Suprapubic skin (tissue), 4 donors: ENCODE results near the gene RNF215. TPM values are rescaled to one million over a fixed set of nuclear protein-coding genes. Genes with fewer than 3 reads are reported as not detected.

Source experiments
- DNase-seq, 2 donors: peaks; one replicate each; pipeline ENCODE4 v3.0.0-alpha.2; 2019; ENCODE audit warnings: low spot score in 2 of 2
- H3K27ac ChIP-seq: fragments of 200-600 bp; sonication (generic); one replicate; pipeline ENCODE4 v1.5.1; 2019
- H3K27me3 ChIP-seq: fragments of 200-600 bp; sonication (generic); one replicate; pipeline ENCODE4 v1.5.1; 2019
- H3K36me3 ChIP-seq: fragments of 200-600 bp; sonication (generic); one replicate; pipeline ENCODE4 v1.5.1; 2019
- H3K4me1 ChIP-seq: fragments of 200-600 bp; sonication (generic); one replicate; pipeline ENCODE4 v1.5.1; 2019
- H3K4me3 ChIP-seq: fragments of 200-600 bp; sonication (generic); one replicate; pipeline ENCODE4 v1.5.1; 2019; ENCODE audit warnings: mild to moderate bottlenecking
- H3K9me3 ChIP-seq: fragments of 200-600 bp; sonication (generic); one replicate; pipeline ENCODE4 v1.5.1; 2019
- CTCF ChIP-seq, 2 donors: fragments of 200-600 bp in 1 of 2; fragments of 450-650 bp in 1 of 2; sonication (generic) in 1 of 2; IDR thresholded peaks; one replicate each; pipeline ENCODE4 v1.5.1; 2016 to 2019; ENCODE audit warnings: antibody characterized with exemption in 2 of 2, mild to moderate bottlenecking in 1 of 2, moderate library complexity in 1 of 2
- EP300 ChIP-seq: sonication (generic); formaldehyde crosslinking; IDR thresholded peaks from one replicate; pipeline ENCODE4 v1.6.1; 2017; ENCODE audit warnings: antibody characterized with exemption
- POLR2A ChIP-seq, 2 donors: fragments of 450-650 bp; IDR thresholded peaks; one replicate each; pipeline ENCODE4 v1.6.1; 2017; ENCODE audit warnings: antibody characterized with exemption in 2 of 2, mild to moderate bottlenecking in 2 of 2, moderate library complexity in 2 of 2
- POLR2AphosphoS5 ChIP-seq, 3 donors: sonication (generic); formaldehyde crosslinking; IDR thresholded peaks; one replicate each; pipeline ENCODE4 v1.6.1; 2017; ENCODE audit warnings: antibody characterized with exemption in 3 of 3
- WGBS: methylation state at CpG from one replicate; pipeline ENCODE4 v1.1.5; 2018; 5-methylcytosine and 5-hydroxymethylcytosine counted together
- total RNA-seq, 4 donors: library from RNA; depleted of rRNA; stranded (reverse); fragments of >200 nt; gene quantifications; one replicate each; pipeline ENCODE4 v1.1.0, GENCODE V29; 2016

Gene RNF215
- total RNA-seq, 4 donors from 2014 or later: 6.3 to 15.5 (median 10.2) TPM

GRCh38 chr22:30396871-30397655 lies 9.9 kb upstream of the RNF215 start, which contains the start of gene SEC14L2:
Gene SEC14L2 (plus strand): TSS chr22:30397018. CDS start chr22:30397117, 99 bp downstream.
- WGBS: 0% methylated on average over 21 of the region's 56 CpGs
- H3K4me3 ChIP-seq: peak within 1 kb of the TSS; percentile 64
- peaks cover 38% of the 10 kb centered on the region for H3K4me1 ChIP-seq
- no peaks in the 10 kb centered on the region for H3K9me3 ChIP-seq
- H3K27me3 ChIP-seq: no peaks in the 10 kb centered on the region
- peak within 1 kb of the TSS; percentile 71 for H3K27ac ChIP-seq
- DNase-seq: peak; percentile 81 to 89
- no peak for TF ChIP-seq CTCF (IDR thresholded peaks at IDR 0.05)
- no peak for TF ChIP-seq EP300
- no peak for TF ChIP-seq POLR2A (IDR thresholded peaks at IDR 0.05)
- TF ChIP-seq POLR2AphosphoS5 (IDR thresholded peaks at IDR 0.05): no peak
- H3K36me3 ChIP-seq: no peaks in the 10 kb centered on the region

DNA sequence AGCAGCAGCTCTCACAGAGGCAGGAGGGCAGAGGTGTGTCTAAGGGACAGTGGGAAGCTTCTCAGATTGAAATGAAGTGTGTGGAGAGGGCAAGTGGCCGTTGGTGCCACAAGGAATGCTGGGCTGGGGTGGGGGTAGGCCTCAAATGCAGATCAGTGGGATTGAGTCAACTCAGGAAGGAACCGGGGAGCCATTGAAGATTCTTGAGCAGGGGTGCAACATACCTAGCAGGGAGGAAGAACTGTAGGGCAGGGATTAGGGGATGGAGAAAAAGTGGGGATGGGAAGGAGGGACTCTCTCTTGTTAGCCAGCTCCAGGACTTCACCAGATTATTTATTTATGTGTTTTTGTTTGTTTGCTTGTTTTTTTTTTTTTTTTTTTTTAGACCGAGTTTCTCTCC lies 6.7 kb upstream of the RNF215 start:
- Histone ChIP-seq H3K4me1 (peaks cover 24% of the 10 kb centered on the region), H3K36me3 (no peaks in the 10 kb centered on the region), H3K9me3 (no peaks in the 10 kb centered on the region), H3K27ac (no peak overlapping the region), H3K27me3 (no peaks in the 10 kb centered on the region), H3K4me3 (no peak overlapping the region)
- DNase-seq: no peak
- no peak for TF ChIP-seq POLR2A (IDR thresholded peaks at IDR 0.05)
- no peak for TF ChIP-seq POLR2AphosphoS5 (IDR thresholded peaks at IDR 0.05)
- TF ChIP-seq CTCF (IDR thresholded peaks at IDR 0.05): no peak
- no peak for TF ChIP-seq EP300
- 81% methylated on average over 3 of the region's 3 CpGs for WGBS

DNA sequence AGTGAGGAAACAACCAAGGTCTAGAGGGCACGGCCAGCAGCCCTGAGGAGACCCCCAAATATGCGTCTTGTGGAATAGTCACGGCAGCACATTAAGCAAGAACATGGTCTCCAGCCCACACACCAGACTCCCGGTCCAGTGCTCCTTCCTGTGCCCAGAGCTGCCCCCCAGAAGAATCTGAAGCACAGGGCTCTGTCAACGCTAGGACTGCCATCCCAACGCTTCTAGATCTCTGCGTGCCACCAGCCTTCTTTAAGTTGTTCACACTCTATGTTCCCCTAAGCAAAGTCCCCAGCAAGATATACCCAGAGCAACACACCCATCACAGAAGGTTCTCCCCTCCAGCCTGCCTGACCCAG lies 6.1 kb upstream of the RNF215 start:
- no peaks in the 10 kb centered on the region for H3K36me3 ChIP-seq
- H3K4me3 ChIP-seq: no peak overlapping the region
- no peak overlapping the region for H3K27ac ChIP-seq
- no peaks in the 10 kb centered on the region for H3K27me3 ChIP-seq
- no peak for TF ChIP-seq EP300
- no peak for TF ChIP-seq POLR2AphosphoS5 (IDR thresholded peaks at IDR 0.05)
- TF ChIP-seq CTCF (IDR thresholded peaks at IDR 0.05): no peak
- no peak for TF ChIP-seq POLR2A (IDR thresholded peaks at IDR 0.05)
- peaks cover 18% of the 10 kb centered on the region for H3K4me1 ChIP-seq
- H3K9me3 ChIP-seq: no peaks in the 10 kb centered on the region
- no peak for DNase-seq
- WGBS: 87% methylated on average over 4 of the region's 7 CpGs

DNA sequence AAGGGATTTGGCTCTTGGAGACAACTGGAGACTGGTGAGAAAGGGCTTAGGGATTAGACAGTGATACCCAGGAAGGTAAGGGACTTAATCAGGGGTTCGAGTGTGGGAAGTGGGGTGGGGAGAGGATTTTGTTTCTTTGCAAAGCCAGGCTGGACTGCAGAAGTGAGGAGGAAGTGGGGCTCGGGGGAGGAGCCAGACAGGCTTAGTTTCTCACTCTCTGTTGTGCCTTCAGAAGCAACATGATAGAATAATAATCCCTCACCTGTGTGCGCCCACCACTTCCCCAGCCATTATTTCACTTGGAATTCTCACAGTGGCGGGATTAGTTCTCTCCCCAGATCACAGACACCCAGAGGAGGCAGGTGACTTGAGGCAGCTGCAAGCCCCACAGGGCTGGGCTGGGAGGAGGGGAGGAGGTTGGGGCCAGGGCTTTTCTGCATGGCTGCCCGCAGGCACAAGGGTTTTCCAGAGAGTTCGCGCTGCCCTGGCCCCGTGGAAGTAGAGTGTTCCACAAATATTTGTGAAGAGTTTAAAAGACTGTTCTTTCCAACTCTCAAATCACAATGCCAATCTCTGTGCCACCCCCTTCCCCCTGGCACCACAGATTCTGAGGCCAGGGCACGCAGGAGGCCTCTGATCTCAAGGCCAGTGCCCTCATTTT lies 5.6 kb upstream of the RNF215 start:
- no peak overlapping the region for H3K27ac ChIP-seq
- TF ChIP-seq CTCF (IDR thresholded peaks at IDR 0.05) (no peak), POLR2AphosphoS5 (IDR thresholded peaks at IDR 0.05) (no peak)
- peaks cover 13% of the 10 kb centered on the region for H3K4me1 ChIP-seq
- no peaks in the 10 kb centered on the region for H3K36me3 ChIP-seq
- no peaks in the 10 kb centered on the region for H3K27me3 ChIP-seq
- DNase-seq: no peak
- no peaks in the 10 kb centered on the region for H3K9me3 ChIP-seq
- WGBS: 75% methylated on average over 8 of the region's 9 CpGs
- no peak overlapping the region for H3K4me3 ChIP-seq

DNA sequence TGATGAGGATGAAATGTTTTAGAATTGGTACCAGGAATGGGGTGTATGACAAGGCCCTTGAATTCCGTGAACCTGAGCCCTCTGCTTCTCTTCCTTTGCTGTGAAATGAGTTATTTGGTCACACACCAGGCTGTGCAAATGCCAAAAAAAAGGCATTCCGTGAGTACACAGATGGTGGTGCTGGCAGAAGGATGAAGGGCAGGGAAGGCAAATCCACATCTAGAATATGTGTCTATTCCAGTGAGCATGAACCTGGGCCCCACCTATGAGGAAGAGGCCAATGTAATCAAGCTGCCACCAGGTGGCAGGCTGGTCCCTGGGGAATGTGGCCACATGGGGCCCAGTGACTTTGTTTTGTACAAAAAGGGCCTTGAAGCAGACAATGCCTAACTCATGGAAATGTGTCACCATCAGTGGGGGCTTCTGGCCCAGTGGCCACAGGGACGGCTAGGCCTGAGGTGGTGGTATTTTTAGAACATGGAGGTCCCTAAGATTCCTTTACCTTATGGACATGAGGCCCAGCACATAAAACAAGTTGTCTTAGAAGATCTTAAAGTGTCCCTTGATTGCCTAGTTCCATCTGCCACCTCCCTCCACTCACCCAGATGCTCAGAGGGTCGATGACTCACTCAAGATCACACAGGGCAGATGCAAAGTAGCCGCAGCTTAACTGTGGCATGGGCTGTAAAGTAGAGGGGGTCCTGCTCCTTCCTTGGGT lies 3.9 kb upstream of the RNF215 start:
- H3K27me3 ChIP-seq: no peaks in the 10 kb centered on the region
- 72% methylated on average over 5 of the region's 5 CpGs for WGBS

More for the DNA sequence above, 3.9 kb upstream of the RNF215 start:
- H3K27ac ChIP-seq: no peak overlapping the region
- no peaks in the 10 kb centered on the region for H3K9me3 ChIP-seq
- no peaks in the 10 kb centered on the region for H3K36me3 ChIP-seq
- H3K4me1 ChIP-seq: peaks cover 12% of the 10 kb centered on the region
- no peak overlapping the region for H3K4me3 ChIP-seq
- no peak for DNase-seq
- no peak for TF ChIP-seq POLR2A (IDR thresholded peaks at IDR 0.05)
- TF ChIP-seq CTCF (IDR thresholded peaks at IDR 0.05): peak; percentile 72
